Activated naive CD4-positive, alpha-beta T cell treated with anti-CD3 and anti-CD28 coated beads, Interleukin-2, amount 50 U/mL, for 72 hours (primary cell): Measurements from ENCODE around the gene SPDYE2B. TPM values are rescaled to one million over a fixed set of nuclear protein-coding genes. Genes with fewer than 3 reads are reported as not detected.
A peak's percentile ranks its signal among the peaks of the same experiment; 100 is the strongest.
"Not testable (repeated sequence)": the region's sequence is repeated elsewhere in the genome, so short reads cannot be mapped to it uniquely, and the experiment has no call there.

Source experiments
- ATAC-seq, 2 donors: fragments of 150-1000 bp; cut with Tn5 transposase; 2 replicates each; pipeline ENCODE4 v1.10.0; 2021; ENCODE audit warnings: mild to moderate bottlenecking in 2 of 2, moderate library complexity in 2 of 2
- DNase-seq, 2 donors: peaks; one replicate each; pipeline ENCODE4 v3.0.0; 2021 to 2022; ENCODE audit warnings: low spot score in 2 of 2
- H3K27ac Mint-ChIP-seq, 2 donors: one replicate each; pipeline ENCODE4 v1.8.0; 2022; ENCODE audit warnings: mild to moderate bottlenecking in 2 of 2, mixed read lengths in 2 of 2
- H3K36me3 Mint-ChIP-seq, 2 donors: one replicate each; pipeline ENCODE4 v1.8.0; 2022; ENCODE audit warnings: mixed read lengths in 2 of 2
- H3K9me3 Mint-ChIP-seq, 2 donors: one replicate each; pipeline ENCODE4 v1.8.0; 2022; ENCODE audit warnings: mixed read lengths in 2 of 2
- total RNA-seq, 2 donors: library from RNA; stranded (reverse); gene quantifications; one replicate each; pipeline ENCODE4 v1.2.3, GENCODE V29; 2022

Gene SPDYE2B, protein sequence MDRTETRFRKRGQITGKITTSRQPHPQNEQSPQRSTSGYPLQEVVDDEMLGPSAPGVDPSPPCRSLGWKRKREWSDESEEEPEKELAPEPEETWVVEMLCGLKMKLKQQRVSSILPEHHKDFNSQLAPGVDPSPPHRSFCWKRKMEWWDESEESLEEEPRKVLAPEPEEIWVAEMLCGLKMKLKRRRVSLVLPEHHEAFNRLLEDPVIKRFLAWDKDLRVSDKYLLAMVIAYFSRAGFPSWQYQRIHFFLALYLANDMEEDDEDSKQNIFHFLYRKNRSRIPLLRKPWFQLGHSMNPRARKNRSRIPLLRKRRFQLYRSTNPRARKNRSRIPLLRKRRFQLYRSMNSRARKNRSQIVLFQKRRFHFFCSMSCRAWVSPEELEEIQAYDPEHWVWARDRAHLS
- not detected for total RNA-seq

DNA sequence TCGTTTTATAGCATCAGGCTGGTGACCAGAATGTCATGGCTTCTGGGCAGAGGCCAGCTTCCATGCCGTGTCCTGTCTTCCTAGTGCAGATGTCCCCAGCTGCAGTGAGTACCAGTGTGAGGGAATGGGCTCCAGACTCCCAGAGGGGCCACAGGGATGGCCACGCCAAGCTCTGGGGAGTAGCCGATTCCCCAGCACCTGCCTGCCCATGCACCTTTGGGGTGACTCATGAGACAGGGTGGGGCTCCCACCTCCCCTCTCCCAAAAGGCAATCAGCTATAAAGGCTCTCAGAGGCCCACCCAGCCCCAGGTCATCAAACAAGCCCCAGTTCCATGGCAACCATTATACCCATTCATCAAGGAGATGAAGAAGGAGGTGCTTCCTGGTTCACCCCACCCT is at the start of gene SPDYE2B:
Gene SPDYE2B, plus strand, starts transcription at position 396 of the 400 bp plus-strand sequence. CDS start 2,030 bp downstream, outside the sequence.
- H3K36me3 Mint-ChIP-seq, ATAC-seq, DNase-seq, H3K27ac Mint-ChIP-seq, H3K9me3 Mint-ChIP-seq: not testable (repeated sequence)

DNA sequence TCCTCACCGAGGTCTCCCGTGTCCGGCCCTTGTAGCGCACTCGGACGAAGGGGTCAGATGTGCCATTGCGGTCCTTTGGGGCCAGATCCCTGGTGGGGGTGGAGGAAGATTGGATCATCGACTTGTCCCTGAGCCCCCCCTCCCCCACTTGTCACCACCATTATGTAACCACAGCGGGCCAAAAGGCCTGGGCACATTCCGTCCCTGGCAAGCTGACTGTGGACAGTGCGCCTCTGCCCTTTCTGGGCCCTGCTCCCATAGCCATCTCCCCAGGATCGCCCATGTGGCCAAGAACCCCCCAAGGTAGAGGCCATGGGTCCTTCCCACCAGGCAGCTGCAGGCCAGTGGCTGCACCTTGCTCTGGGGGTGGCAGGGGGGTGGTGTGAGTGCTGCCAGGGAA is 47.8 kb upstream of the SPDYE2B start:
- ATAC-seq, DNase-seq, H3K27ac Mint-ChIP-seq, H3K36me3 Mint-ChIP-seq, H3K9me3 Mint-ChIP-seq: not testable (repeated sequence)

DNA sequence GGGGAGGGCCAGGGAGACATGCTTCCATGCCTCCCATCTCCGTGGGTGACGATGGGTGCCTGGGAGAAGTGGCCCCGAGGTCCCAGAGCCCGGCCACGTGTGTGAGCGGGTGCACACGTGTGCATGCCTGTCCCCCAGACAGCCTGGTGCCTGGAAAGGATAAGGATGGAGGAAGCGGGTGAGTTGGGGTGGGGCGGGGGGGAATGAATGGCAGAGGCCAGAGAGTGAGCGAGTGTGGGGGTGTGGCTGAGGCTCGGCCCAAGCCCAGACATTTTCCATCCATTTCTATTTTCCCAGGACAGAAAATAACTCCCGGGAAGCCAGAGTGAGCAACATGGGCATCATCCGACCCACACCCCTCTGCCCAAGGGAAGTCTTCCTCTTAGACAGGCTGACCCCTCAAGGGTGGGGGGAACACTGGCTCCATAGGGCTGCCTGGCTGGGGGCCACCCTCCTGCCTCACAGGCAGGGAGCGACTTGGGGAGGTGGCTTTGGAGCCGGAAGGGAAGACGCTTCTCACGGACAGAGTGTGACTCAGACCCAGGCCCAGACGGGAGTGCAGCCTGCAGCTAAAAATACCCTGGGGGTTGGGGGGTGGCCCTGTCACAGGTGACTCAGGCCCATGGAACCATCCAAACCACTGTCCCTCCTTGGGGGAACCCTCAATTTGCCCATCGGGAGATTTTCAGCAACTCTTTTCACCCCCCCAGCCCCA is 45.5 kb upstream of the SPDYE2B start:
- not testable (repeated sequence) for H3K27ac Mint-ChIP-seq, H3K36me3 Mint-ChIP-seq, DNase-seq, H3K9me3 Mint-ChIP-seq
- peak in 1 of 2 donors; percentile 45 for ATAC-seq

DNA sequence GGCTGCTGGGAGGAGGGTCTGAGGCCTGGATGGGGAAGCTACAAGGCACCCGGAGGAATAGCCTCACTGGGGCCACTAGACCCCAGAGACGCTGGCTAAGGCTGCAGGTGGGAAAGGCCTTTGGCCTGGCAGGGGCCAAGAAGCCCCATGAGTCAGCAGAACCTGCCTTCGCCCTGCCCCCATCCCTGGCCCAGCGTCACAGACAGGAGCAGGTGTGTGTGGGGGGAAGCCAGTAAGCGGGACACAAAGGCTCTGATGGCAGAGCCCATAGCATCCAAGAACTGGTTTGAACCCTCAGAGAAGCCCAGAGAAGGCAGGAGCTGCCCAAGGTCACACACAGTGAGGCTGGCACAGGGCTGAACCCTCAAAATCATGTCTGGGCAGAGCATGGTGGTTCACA is 43.3 kb upstream of the SPDYE2B start:
- H3K9me3 Mint-ChIP-seq, H3K36me3 Mint-ChIP-seq, ATAC-seq, DNase-seq, H3K27ac Mint-ChIP-seq: not testable (repeated sequence)

DNA sequence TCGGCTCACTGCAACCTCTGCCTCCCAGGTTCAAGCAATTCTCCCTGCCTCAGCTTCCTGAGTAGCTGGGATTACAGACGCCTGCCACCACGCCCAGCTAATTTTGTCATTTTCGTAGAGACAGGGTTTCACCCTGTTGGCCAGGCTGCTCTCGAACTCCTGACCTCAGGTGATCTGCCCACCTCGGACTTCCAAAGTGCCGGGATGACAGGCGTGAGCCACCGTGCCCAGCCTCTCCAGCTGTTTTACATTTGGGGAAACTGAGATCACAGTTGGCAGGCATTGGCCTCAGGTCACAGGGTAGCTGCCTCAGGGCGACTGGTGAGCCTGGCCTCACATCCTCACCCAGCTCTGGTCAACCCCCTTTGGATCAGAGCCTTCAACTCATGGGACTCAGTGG is 40.4 kb upstream of the SPDYE2B start:
- H3K27ac Mint-ChIP-seq, H3K36me3 Mint-ChIP-seq, DNase-seq: not testable (repeated sequence)

DNA sequence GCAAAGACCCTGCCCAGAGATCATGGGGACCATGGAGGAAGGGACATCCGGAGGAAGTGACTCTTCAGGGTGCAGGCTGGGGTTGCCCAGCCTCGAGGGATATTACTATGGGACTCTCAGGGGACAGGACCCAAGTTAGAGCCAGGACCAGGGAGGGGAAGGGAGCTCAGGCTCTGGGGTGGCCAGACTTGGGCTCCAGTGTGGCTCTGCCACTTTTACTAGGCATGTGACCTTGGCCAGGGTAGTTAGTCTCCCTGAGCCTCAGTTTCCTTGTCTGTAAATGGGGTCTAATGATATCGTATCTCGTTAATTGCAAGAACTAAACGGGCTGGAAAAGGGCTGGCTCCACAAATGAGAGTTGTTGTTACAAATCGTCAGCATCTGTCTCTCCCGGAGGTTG is 39.7 kb upstream of the SPDYE2B start:
- peak in 1 of 2 donors; percentile 1 for DNase-seq
- not testable (repeated sequence) for H3K36me3 Mint-ChIP-seq, H3K27ac Mint-ChIP-seq, H3K9me3 Mint-ChIP-seq, ATAC-seq

More for the DNA sequence above, 40.4 kb upstream of the SPDYE2B start:
- H3K9me3 Mint-ChIP-seq, ATAC-seq: not testable (repeated sequence)

DNA sequence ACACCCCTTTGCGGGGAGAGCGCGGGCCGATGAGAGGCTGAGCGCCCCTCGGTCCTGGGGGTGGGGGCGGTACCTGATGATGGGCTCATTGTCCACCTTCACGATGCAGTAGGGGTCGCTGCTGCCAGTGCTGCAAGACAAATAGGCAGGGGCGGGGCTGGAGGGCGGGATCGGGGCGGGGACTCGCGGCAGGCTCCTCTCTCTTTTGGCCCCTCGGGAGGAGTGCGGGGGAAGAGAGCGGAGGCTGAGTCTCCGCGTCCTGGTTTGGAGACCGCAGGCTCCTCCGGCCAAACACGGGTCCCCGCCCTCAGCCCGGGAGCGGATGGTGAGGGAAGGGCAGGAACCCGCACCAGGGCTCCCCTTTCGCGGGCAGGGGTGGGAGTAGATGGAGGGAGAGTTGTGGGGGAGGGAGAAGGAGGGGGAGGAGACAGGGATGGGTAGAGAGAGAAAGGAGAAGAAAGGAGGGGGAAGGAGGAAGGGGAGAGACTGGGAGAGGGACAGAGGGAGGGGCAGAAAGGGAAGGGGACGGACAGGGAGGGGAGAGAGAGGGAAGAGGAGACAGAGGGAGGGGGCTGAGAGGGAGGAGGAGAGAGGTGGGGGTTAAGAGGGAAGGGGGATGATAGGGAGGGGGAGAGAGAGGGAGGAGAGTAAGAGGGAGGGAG is 39.0 kb upstream of the SPDYE2B start:
- DNase-seq, H3K27ac Mint-ChIP-seq, H3K36me3 Mint-ChIP-seq, H3K9me3 Mint-ChIP-seq: not testable (repeated sequence)
- ATAC-seq, result peak; percentile 50 to 78

DNA sequence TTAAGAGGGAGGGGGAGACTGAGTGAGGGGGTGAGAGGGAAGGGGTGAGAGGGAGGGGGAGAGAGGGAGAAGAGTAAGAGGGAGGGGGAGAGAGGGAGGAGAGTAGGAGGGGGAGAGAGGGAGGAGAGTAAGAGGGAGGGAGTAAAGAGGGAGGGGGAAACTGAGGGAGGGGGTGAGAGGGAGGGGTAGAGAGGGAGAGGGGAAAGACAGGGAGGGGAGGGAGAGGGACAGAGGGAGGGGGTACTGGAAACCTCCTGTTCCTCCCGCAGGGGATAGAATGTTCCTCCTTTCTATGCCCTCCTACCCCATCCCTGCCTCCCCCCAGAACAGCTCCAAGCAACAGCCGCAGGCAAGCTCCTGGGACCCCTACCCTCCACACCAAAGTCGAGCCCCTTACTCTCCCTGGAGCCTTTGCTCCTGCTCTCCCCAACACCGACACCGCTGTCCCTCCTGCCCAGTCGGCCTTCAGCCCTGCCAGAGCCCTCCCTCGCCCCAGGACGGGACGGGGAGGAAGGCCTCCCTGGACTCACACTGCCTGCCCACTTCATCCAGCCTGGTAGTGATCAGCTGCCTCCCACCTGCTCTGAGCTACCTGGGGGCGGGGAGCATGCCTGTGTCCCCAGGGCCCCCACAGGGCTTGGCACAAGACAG is 38.3 kb upstream of the SPDYE2B start:
- DNase-seq, result peak; percentile 4 to 62
- not testable (repeated sequence) for H3K36me3 Mint-ChIP-seq, H3K9me3 Mint-ChIP-seq, ATAC-seq
- peak overlapping the region in 1 of 2 donors; percentile 59 for H3K27ac Mint-ChIP-seq

DNA sequence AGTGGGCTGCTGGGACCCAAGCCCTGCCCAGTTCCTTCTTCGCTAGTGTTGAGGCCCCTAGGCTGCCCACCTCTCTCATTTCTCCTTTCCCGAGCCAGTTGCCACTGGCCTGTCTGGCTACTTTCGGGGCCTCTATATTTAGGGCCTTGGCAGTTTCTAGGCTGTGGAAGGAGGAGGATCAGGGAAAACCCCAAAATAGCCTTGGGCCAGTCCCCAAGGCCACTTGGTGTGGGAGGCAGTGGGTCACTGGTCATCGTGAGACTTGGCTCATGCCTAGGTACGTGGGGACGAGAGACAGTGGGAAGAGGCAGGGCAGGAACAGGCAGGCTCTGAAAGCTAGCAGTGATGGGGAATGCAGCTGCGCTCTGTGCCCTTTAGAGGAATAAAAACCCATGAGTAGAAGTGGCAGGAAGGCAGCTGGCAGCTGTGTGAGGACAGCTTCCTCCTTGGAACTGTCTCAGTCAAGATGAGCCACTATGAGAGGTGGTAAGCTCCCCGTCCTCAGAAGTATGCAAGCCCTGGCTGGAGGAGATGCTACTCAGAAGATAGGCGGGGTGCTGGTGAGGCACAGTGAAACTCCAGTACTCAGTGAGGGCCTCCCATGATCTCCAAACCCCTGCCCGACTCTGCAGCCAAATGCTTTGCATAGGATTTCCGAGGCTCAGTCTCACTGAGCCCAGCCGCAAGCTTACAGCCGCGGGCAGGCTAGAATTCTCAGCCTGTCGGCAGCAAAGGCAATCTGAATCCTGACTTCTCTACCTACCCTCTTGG is 36.4 kb upstream of the SPDYE2B start:
- peak in 1 of 2 donors; percentile 10 for ATAC-seq
- DNase-seq, result peak; percentile 1 to 53
- not testable (repeated sequence) for H3K9me3 Mint-ChIP-seq, H3K36me3 Mint-ChIP-seq, H3K27ac Mint-ChIP-seq

DNA sequence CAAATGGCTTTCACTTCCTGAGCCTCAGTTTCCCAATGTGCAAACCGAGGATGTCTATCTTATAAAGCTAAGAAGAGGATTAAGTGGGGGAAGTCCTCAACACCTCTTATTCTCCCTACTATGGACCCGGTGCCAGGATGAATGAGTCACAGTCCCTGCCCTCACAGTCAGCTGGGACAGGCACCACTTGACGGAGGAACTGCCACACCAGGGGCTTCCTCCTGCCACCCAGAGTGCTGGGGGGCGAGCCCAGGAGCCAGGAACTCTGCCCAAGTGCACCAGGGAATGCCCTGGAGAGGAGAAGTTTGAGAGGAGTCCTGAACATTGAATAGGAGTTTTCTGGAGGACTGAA is 35.8 kb upstream of the SPDYE2B start:
- H3K9me3 Mint-ChIP-seq, DNase-seq, H3K36me3 Mint-ChIP-seq, H3K27ac Mint-ChIP-seq: not testable (repeated sequence)
- ATAC-seq, result peak in 1 of 2 donors; percentile 32

DNA sequence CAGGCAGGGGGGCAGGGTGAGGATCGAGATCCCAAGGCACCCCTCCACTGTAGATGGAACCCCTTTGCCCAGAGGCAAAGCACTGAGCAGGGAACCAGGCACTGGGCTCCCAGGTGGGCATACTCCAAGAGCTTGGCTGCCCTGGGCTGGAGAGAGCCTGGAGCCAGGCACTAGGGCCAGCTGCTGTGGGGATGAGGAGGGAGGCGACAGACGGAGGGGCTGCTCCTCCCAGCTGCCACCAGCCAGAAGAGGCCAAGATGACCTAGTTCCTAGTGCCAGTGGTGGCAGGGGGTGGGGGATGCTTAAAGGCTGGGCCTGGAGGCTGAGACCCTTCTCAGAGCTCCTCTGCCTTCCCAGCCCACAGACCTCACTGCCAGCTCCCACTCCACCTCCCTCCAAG is 35.2 kb upstream of the SPDYE2B start:
- not testable (repeated sequence) for DNase-seq, H3K9me3 Mint-ChIP-seq, H3K27ac Mint-ChIP-seq, ATAC-seq, H3K36me3 Mint-ChIP-seq

DNA sequence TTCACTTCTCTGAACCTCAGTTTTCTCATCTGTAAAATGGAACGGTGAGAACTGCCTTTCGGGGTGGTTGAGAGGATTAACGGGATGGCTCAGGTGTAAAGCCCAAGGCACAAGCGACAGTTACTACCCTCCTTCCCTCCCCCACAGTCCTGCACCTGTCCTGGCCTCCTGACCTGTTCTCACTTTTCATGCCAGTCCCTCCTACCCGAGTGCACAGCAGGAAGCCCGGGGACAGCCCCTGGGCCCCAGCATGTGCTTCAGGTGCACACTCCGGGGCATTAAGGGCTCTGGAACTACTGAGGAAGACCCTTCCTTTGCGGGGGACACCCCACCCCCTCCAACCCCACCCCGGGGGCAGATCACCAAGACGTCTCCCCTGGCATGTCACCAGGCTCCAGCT is 34.2 kb upstream of the SPDYE2B start:
- not testable (repeated sequence) for DNase-seq, H3K9me3 Mint-ChIP-seq, H3K27ac Mint-ChIP-seq, H3K36me3 Mint-ChIP-seq
- peak in 1 of 2 donors; percentile 42 for ATAC-seq

DNA sequence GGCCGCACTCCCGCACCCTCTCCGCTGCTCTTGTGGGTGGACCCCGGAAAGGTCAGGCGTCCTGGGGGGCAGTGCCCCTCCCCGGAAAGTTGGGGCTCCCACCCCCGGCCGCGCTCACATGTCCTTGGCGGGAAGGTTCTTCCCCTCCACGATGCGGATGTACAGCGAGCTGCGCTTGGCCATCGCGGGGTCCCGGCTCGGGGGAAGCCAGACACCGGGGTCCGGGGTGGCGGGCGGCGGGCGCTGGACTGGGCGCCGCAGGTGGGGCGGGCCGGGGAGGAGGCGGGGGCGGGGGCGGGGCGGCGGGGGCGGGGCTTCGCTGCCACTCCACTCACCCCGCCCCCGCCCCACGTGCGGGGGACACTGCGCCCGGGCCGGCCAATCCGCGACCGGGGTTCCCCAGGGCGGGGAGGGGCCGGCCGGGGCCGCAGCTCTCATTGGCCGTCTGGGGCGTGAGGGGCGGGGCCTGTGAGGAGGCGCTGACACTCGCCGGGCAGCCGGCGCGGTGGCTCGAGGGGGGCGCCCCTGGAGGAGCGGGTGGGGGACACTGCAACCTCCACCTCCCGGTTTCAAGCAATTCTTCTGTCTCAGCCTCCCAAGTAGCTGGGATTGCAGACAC is 33.5 kb upstream of the SPDYE2B start, which contains the start of gene RASA4:
Gene RASA4, minus strand, starts transcription at position 250 of the 619 bp plus-strand sequence. Its CDS starts 67 bp downstream, at position 183.
- not testable (repeated sequence) for H3K36me3 Mint-ChIP-seq, H3K9me3 Mint-ChIP-seq, H3K27ac Mint-ChIP-seq
- ATAC-seq (peak; percentile 87 to 95), DNase-seq (peak; percentile 54 to 61)

DNA sequence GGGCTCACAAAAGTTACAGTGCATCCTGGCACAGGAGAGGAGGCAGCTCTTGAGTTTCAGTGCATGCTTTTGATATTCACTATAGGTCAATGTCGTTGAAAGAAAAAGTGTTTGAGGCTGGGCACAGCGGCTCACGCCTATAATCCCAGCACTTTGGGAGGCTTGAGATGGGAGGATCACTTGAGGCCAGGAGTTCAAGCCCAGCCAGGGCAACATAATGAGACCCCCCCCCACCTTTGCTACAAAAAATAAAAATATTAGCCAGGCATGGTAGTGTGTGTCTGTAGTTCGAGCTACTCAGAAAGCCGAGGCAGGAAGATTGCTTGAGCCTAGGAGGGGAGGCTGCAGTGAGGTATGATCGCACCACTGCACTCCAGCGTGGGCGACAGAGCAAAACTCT is 32.0 kb upstream of the SPDYE2B start:
- H3K36me3 Mint-ChIP-seq, H3K9me3 Mint-ChIP-seq, DNase-seq, H3K27ac Mint-ChIP-seq, ATAC-seq: not testable (repeated sequence)

DNA sequence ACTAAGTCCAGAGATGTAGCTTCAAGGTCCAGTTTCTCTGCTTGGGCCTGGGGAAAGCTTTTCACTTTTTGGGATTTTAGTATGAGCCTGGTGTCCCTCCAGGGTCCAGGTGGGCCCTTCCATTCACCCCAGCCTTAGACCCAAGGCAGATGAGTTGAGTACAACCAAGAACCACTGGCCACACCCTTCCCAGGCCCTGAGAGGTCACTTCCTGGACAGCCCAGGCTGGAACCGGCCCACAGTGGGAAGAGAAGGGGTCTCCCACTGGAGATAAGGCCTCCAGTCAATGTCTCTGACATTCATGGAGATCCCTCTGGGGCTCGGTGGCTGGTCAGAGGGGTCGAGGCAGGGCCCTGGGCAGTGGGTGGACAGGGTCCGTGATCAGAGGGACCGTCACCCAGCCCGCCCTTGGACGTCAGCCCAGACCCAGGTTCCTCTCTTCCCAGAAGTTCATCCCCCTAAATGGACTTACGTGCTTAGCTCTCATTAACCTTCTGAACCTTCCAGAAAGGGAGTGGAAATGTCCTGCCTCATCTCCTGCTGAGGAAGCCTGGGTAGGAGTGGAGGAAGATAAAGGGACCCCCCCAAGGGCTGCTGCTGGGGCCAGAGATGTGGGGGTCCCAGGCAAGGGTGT is 22.7 kb upstream of the SPDYE2B start:
- H3K9me3 Mint-ChIP-seq, H3K36me3 Mint-ChIP-seq: not testable (repeated sequence)

More for the DNA sequence above, 22.7 kb upstream of the SPDYE2B start:
- not testable (repeated sequence) for ATAC-seq, DNase-seq, H3K27ac Mint-ChIP-seq
